ENCODE measurements around the gene DNMT1.

The DNMT1 gene

GRCh38 chr19:10100163-10100785, 94.5 kb downstream of the DNMT1 start:
- TF ChIP-seq TAF1 (IDR thresholded peaks at IDR 0.05; ENCODE audit: borderline replicate concordance, insufficient read depth, low read length) = no peak
- TF ChIP-seq FOXP2 (optimal IDR thresholded peaks at IDR 0.05; ENCODE audit: borderline replicate concordance, extremely low read depth, extremely low read length, insufficient read depth) = no peak
- TF ChIP-seq SIN3A (IDR thresholded peaks at IDR 0.05; ENCODE audit: borderline replicate concordance, insufficient read depth, low read length) = no peak
- TF ChIP-seq POLR2AphosphoS5 (IDR thresholded peaks at IDR 0.05; ENCODE audit: low read depth, low read length) = no peak
- TF ChIP-seq REST (IDR thresholded peaks at IDR 0.05; ENCODE audit: insufficient read depth in 1 of 2, low read depth in 2 of 2, low read length in 2 of 2) = no peak

GRCh38 chr19:10096615-10096963, 98.2 kb downstream of the DNMT1 start:
- no peak for TF ChIP-seq REST (IDR thresholded peaks at IDR 0.05; ENCODE audit: insufficient read depth in 1 of 2, low read depth in 2 of 2, low read length in 2 of 2)
- TF ChIP-seq FOXP2 (optimal IDR thresholded peaks at IDR 0.05; ENCODE audit: borderline replicate concordance, extremely low read depth, extremely low read length, insufficient read depth) = no peak
- TF ChIP-seq POLR2AphosphoS5 (IDR thresholded peaks at IDR 0.05; ENCODE audit: low read depth, low read length) = no peak
- no peak for TF ChIP-seq TAF1 (IDR thresholded peaks at IDR 0.05; ENCODE audit: borderline replicate concordance, insufficient read depth, low read length)
- no peak for TF ChIP-seq SIN3A (IDR thresholded peaks at IDR 0.05; ENCODE audit: borderline replicate concordance, insufficient read depth, low read length)

GRCh38 chr19:10095948-10096614, 98.7 kb downstream of the DNMT1 start:
- peak; percentile 53; the same call in 1 of the 2 replicates for TF ChIP-seq POLR2AphosphoS5 (IDR thresholded peaks at IDR 0.05; ENCODE audit: low read depth, low read length)
- no peak for TF ChIP-seq SIN3A (IDR thresholded peaks at IDR 0.05; ENCODE audit: borderline replicate concordance, insufficient read depth, low read length)

- TF ChIP-seq TAF1 (IDR thresholded peaks at IDR 0.05; ENCODE audit: borderline replicate concordance, insufficient read depth, low read length) (no peak), SIN3A (IDR thresholded peaks at IDR 0.05; ENCODE audit: borderline replicate concordance, insufficient read depth, low read length) (no peak), REST (IDR thresholded peaks at IDR 0.05; ENCODE audit: insufficient read depth in 1 of 2, low read depth in 2 of 2, low read length in 2 of 2) (no peak), FOXP2 (optimal IDR thresholded peaks at IDR 0.05; ENCODE audit: borderline replicate concordance, extremely low read depth, extremely low read length, insufficient read depth) (no peak), POLR2AphosphoS5 (IDR thresholded peaks at IDR 0.05; ENCODE audit: low read depth, low read length) (no peak)
These were observed 99.2 kb downstream of the DNMT1 start for GRCh38 chr19:10095622-10095947.

- TF ChIP-seq POLR2AphosphoS5 (IDR thresholded peaks at IDR 0.05; ENCODE audit: low read depth, low read length) = no peak
- no peak for TF ChIP-seq FOXP2 (optimal IDR thresholded peaks at IDR 0.05; ENCODE audit: borderline replicate concordance, extremely low read depth, extremely low read length, insufficient read depth)
- TF ChIP-seq SIN3A (IDR thresholded peaks at IDR 0.05; ENCODE audit: borderline replicate concordance, insufficient read depth, low read length) = no peak
- no peak for TF ChIP-seq TAF1 (IDR thresholded peaks at IDR 0.05; ENCODE audit: borderline replicate concordance, insufficient read depth, low read length)
- TF ChIP-seq REST (IDR thresholded peaks at IDR 0.05; ENCODE audit: insufficient read depth in 1 of 2, low read depth in 2 of 2, low read length in 2 of 2) = peak; percentile 75 to 91
These were observed 101.2 kb downstream of the DNMT1 start for GRCh38 chr19:10093295-10094186.

All from PFSK-1 (cell line).